Measurements from ENCODE around the gene TTC16.

DNA sequence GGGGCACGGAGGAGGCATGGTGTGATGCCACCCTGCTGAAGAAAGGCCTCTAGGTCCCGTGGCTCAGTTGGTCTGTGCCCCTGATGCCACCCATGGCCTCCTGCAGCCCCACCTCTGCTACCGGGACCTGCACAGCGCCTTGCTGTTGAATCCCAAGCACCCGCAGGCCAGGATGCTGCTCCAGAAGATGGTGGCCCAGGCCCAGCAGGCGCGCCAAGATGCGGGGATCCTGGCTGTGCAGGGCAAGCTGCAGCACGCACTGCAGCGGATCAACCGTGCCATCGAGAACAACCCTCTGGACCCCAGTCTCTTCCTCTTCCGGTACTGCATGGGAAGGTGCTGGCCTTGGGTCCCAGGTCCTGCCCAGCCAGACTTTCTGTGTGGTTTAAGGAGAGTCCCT lies 7.1 kb downstream of the TTC16 start:
- TF ChIP-seq, protein P1, sequence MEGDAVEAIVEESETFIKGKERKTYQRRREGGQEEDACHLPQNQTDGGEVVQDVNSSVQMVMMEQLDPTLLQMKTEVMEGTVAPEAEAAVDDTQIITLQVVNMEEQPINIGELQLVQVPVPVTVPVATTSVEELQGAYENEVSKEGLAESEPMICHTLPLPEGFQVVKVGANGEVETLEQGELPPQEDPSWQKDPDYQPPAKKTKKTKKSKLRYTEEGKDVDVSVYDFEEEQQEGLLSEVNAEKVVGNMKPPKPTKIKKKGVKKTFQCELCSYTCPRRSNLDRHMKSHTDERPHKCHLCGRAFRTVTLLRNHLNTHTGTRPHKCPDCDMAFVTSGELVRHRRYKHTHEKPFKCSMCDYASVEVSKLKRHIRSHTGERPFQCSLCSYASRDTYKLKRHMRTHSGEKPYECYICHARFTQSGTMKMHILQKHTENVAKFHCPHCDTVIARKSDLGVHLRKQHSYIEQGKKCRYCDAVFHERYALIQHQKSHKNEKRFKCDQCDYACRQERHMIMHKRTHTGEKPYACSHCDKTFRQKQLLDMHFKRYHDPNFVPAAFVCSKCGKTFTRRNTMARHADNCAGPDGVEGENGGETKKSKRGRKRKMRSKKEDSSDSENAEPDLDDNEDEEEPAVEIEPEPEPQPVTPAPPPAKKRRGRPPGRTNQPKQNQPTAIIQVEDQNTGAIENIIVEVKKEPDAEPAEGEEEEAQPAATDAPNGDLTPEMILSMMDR (conservative IDR thresholded peaks at IDR 0.05 in 1 of 2, IDR thresholded peaks at IDR 0.05 in 1 of 2; ENCODE audit: low read depth in 1 of 2, low read length in 2 of 2) = no peak
- no peak for TF ChIP-seq EZH2 (IDR thresholded peaks at IDR 0.05; ENCODE audit: low read length, missing control alignments)

Data from fibroblast of lung (primary cell).